Stimulated activated naive CD8-positive, alpha-beta T cell treated with anti-CD3 and anti-CD28 coated beads, Interleukin-15, amount 100 ng/mL, for 72 hours (primary cell): Measurements from ENCODE around the gene FTH1.
"Not testable (repeated sequence)": the region's sequence is repeated elsewhere in the genome, so short reads cannot be mapped to it uniquely, and the experiment has no call there.

ENCODE experiments used
- ATAC-seq: fragments of 150-1000 bp; cut with Tn5 transposase; 2 replicates; pipeline ENCODE4 v1.10.0; 2021; ENCODE audit warnings: mild to moderate bottlenecking, moderate library complexity
- DNase-seq, 2 donors: peaks; one replicate each; pipeline ENCODE4 v3.0.0; 2021 to 2022
- H3K27ac Mint-ChIP-seq, 2 donors: one replicate each; pipeline ENCODE4 v1.8.0; 2022; ENCODE audit warnings: mild to moderate bottlenecking in 2 of 2, mixed read lengths in 2 of 2, moderate library complexity in 2 of 2
- H3K27me3 Mint-ChIP-seq: one replicate; pipeline ENCODE4 v1.8.0; 2022; ENCODE audit warnings: mixed read lengths
- H3K4me1 Mint-ChIP-seq: one replicate; pipeline ENCODE4 v1.8.0; 2022; ENCODE audit warnings: mild to moderate bottlenecking, mixed read lengths
- H3K4me3 Mint-ChIP-seq, 2 donors: one replicate each; pipeline ENCODE4 v1.8.0; 2022; ENCODE audit warnings: mild to moderate bottlenecking in 2 of 2, mixed read lengths in 2 of 2, moderate library complexity in 1 of 2
- H3K9me3 Mint-ChIP-seq, 2 donors: one replicate each; pipeline ENCODE4 v1.8.0; 2022; ENCODE audit warnings: mixed read lengths in 2 of 2

The FTH1 gene

GRCh38 chr11:61967116-61967923, at the start of gene FTH1:
FTH1 (minus strand) TSS chr11:61967634; CDS start chr11:61967425, 209 bp downstream.
- Mint-ChIP-seq H3K27me3 (no peaks in the 10 kb centered on the region), H3K27ac (peak within 1 kb of the TSS; percentile 93 to 97), H3K9me3 (no peaks in the 10 kb centered on the region), H3K4me1 (peaks cover 74% of the 10 kb centered on the region), H3K4me3 (peak within 1 kb of the TSS; percentile 83 to 89)
- DNase-seq (peak; percentile 91 to 92), ATAC-seq (peak; percentile 82)

- DNase-seq (no peak), ATAC-seq (no peak)
- no peaks in the 10 kb centered on the region for H3K4me1 Mint-ChIP-seq
- H3K4me3 Mint-ChIP-seq: no peak overlapping the region
- H3K9me3 Mint-ChIP-seq: no peaks in the 10 kb centered on the region
- H3K27me3 Mint-ChIP-seq: no peaks in the 10 kb centered on the region
- no peak overlapping the region for H3K27ac Mint-ChIP-seq
These were observed 48.2 kb upstream of the FTH1 start for GRCh38 chr11:62015615-62016014.

- Mint-ChIP-seq H3K4me1 (no peaks in the 10 kb centered on the region), H3K27ac (no peak overlapping the region), H3K9me3 (no peaks in the 10 kb centered on the region), H3K27me3 (no peaks in the 10 kb centered on the region), H3K4me3 (no peak overlapping the region)
- DNase-seq (no peak), ATAC-seq (no peak)
These were observed 46.4 kb upstream of the FTH1 start for GRCh38 chr11:62013537-62014476.

DNA sequence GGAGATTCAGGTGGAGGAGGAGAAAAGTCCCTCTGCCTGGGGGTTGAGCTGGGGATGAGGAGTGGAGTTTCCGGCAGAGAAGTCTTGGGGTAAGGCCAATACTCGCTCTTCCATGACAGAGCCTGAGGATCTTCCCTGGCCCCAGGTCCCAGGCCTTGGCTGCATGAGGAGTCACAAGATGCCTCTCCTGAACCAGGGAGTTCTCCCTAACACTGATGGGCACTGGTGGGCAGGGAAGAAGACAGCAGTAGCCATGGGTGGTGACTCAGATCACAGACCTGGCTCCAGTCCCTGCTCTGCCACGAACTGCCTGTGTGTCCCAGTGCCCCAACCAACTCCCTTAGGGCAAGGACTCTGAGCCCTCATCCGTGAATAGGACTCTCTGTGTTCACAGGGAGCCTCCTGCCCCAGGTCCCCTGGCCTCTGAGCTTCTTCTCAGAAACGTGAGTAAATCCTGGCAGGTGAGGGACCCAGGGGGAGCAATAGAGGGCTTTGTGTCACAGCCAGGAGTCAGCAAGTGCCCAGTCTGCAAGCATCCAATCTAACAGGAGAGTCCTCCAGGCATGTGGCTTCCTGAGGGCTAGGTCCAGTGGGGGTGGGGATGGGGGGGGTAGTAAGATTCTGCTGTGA, 45.5 kb upstream of the FTH1 start:
- H3K4me1 Mint-ChIP-seq: no peaks in the 10 kb centered on the region
- no peaks in the 10 kb centered on the region for H3K9me3 Mint-ChIP-seq
- DNase-seq: no peak
- peak overlapping the region; percentile 52 to 68 for H3K27ac Mint-ChIP-seq
- no peaks in the 10 kb centered on the region for H3K27me3 Mint-ChIP-seq
- no peak for ATAC-seq
- H3K4me3 Mint-ChIP-seq: no peak overlapping the region

GRCh38 chr11:62012451-62012831, 45.0 kb upstream of the FTH1 start:
- Mint-ChIP-seq H3K27me3 (no peaks in the 10 kb centered on the region), H3K4me1 (no peaks in the 10 kb centered on the region), H3K4me3 (no peak overlapping the region), H3K27ac (peak overlapping the region; percentile 52 to 68), H3K9me3 (no peaks in the 10 kb centered on the region)
- DNase-seq: no peak
- ATAC-seq: no peak

- DNase-seq (no peak), ATAC-seq (no peak)
- H3K4me1 Mint-ChIP-seq: no peaks in the 10 kb centered on the region
- H3K27me3 Mint-ChIP-seq: no peaks in the 10 kb centered on the region
- no peak overlapping the region for H3K4me3 Mint-ChIP-seq
- H3K27ac Mint-ChIP-seq: no peak overlapping the region
- no peaks in the 10 kb centered on the region for H3K9me3 Mint-ChIP-seq
These were observed 44.4 kb upstream of the FTH1 start for GRCh38 chr11:62011881-62012280.

- H3K4me1 Mint-ChIP-seq: no peaks in the 10 kb centered on the region
- DNase-seq: no peak
- no peaks in the 10 kb centered on the region for H3K9me3 Mint-ChIP-seq
- no peak overlapping the region for H3K4me3 Mint-ChIP-seq
- ATAC-seq: peak; percentile 56
- H3K27ac Mint-ChIP-seq: peak overlapping the region in 1 of 2 donors; percentile 14
- no peaks in the 10 kb centered on the region for H3K27me3 Mint-ChIP-seq
These were observed 43.6 kb upstream of the FTH1 start for GRCh38 chr11:62010935-62011528.

DNA sequence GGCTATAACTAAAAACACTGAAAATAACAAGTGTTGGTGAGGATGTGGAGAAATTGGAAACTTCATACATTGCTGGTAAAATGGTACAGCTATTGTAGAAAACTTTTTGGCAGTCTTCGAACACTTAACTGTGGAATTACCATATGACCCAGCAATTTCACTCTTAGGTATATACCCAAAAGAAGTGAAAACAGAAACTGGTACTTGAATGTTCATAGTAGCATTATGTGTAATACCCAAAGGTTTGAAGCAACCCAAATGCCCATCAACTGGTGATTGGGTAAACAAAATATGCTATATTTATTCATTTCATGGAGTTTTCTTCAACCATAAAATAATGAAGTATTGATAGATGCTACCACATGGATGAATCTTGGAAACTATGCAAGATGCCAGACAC, 40.8 kb upstream of the FTH1 start:
- DNase-seq (no peak), ATAC-seq (peak; percentile 88)
- no peaks in the 10 kb centered on the region for H3K27me3 Mint-ChIP-seq
- no peak overlapping the region for H3K27ac Mint-ChIP-seq
- no peak overlapping the region for H3K4me3 Mint-ChIP-seq
- no peaks in the 10 kb centered on the region for H3K4me1 Mint-ChIP-seq
- no peaks in the 10 kb centered on the region for H3K9me3 Mint-ChIP-seq

GRCh38 chr11:62004473-62004872, 37.0 kb upstream of the FTH1 start:
- Mint-ChIP-seq H3K4me3 (no peak overlapping the region), H3K4me1 (no peaks in the 10 kb centered on the region), H3K9me3 (peaks cover under 1 to 2% of the 10 kb centered on the region in 2 donors), H3K27me3 (no peaks in the 10 kb centered on the region), H3K27ac (no peak overlapping the region)
- ATAC-seq (no peak), DNase-seq (no peak)

GRCh38 chr11:62002283-62002682, 34.8 kb upstream of the FTH1 start:
- not testable (repeated sequence) for ATAC-seq, H3K27me3 Mint-ChIP-seq, H3K9me3 Mint-ChIP-seq, DNase-seq, H3K4me3 Mint-ChIP-seq, H3K27ac Mint-ChIP-seq, H3K4me1 Mint-ChIP-seq

DNA sequence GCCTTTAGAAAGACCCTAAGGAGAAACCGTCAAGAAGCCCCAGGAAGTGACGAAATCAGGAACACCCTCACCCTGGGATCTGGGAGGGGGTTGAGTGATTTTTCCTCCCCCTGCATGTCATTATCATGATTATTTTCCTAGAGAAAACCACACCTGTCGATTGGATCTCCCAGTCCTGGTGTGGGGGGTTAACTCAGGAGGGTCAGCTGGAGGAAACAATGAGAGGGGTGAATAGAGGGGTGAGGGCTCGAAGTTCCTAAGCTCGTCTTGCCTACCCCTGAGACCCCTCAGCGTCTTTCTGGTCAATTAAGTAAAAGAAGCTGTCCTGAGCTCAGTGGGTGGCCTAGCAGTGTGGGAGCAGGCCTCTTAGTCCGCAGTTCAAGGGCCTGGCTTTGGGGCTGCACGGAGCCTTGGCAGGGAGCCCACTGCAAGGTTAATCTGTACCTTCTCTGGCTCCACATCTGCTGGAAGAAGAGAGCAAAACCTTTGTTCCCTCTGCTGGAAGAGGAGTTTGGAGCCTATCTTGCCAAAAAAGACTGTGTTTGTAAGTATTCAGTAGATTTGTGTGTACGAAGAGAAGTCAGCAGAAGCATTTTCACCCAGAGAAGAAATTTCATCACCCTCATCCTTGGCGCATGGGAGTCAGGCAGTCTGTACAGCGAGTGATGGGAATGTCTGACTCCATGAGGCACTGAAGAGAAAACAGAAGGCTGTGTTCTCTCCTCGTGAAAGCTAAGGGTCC, 34.2 kb upstream of the FTH1 start:
- DNase-seq (no peak), ATAC-seq (no peak)
- Mint-ChIP-seq H3K4me3 (no peak overlapping the region), H3K9me3 (peaks cover 7 to 10% of the 10 kb centered on the region in 2 donors), H3K4me1 (no peaks in the 10 kb centered on the region), H3K27ac (peak overlapping the region; percentile 21 to 48), H3K27me3 (no peaks in the 10 kb centered on the region)

- ATAC-seq (no peak), DNase-seq (no peak)
- Mint-ChIP-seq H3K9me3 (peaks cover 7 to 10% of the 10 kb centered on the region in 2 donors), H3K4me1 (no peaks in the 10 kb centered on the region), H3K27ac (peak overlapping the region; percentile 21 to 48), H3K4me3 (no peak overlapping the region), H3K27me3 (no peaks in the 10 kb centered on the region)
These were observed 33.4 kb upstream of the FTH1 start for GRCh38 chr11:62000539-62001446.

DNA sequence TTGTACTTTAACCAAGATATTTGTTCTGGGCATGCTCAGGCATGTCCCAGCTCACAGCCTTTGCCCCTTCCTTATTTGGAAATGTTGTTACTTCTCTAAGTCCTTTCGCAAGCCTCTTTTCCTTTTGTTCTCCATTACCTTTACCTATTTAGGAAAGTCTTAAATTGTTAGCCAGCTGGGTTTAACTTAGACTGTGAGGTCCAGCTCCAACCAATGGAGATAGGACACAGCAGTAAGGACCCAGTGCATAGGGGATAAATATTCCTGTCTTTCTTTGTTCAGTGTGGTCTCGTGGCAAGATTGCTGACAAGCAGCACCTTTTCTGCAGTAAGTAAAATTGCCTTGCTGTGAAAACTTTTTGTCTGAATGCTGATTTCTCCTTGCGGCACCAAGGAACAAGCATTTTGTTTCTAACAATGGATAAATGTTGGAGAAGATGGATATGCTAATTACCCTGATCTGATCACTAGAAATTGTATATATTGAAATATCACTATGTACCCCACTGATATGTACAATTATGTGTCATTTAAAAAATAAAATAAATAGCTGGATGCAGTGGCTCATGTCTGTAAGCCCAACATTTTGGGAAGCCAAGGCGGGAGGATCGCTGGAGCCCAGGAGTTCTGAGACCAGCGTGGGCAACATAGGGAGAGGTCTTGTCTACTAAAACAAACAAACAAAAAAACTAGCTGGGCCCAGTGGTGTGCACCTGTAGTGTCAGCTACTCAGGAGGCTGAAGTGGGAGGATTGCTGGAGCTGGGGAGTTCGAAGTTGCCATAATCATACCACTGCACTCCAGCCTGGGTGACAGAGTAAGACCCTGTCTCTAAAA, 31.9 kb upstream of the FTH1 start:
- H3K27ac Mint-ChIP-seq: peak overlapping the region; percentile 2 to 63
- no peak for DNase-seq
- peaks cover 7 to 10% of the 10 kb centered on the region in 2 donors for H3K9me3 Mint-ChIP-seq
- no peaks in the 10 kb centered on the region for H3K27me3 Mint-ChIP-seq
- no peak overlapping the region for H3K4me3 Mint-ChIP-seq
- no peaks in the 10 kb centered on the region for H3K4me1 Mint-ChIP-seq
- ATAC-seq: no peak
